Left ventricle myocardium inferior (tissue), 1 donor: ENCODE measurements around the gene QPCT. TPM values are rescaled to one million over a fixed set of nuclear protein-coding genes. Genes with fewer than 3 reads are reported as not detected.

Source experiments
- DNase-seq: peaks from one replicate; pipeline ENCODE4 v3.0.0-alpha.2; 2020
- H3K27ac ChIP-seq: fragments of 200-600 bp; replicated peaks from 2 replicates; pipeline ENCODE4 v1.8.0; 2021
- H3K27me3 ChIP-seq: fragments of 200-600 bp; 2 replicates; pipeline ENCODE4 v1.8.0; 2021; ENCODE audit warnings: low read depth
- H3K36me3 ChIP-seq: fragments of 200-600 bp; 2 replicates; pipeline ENCODE4 v1.8.0; 2021
- H3K4me1 ChIP-seq: fragments of 200-600 bp; 2 replicates; pipeline ENCODE4 v1.8.0; 2021
- H3K4me3 ChIP-seq: fragments of 200-600 bp; 2 replicates; pipeline ENCODE4 v1.8.0; 2021; ENCODE audit warnings: mild to moderate bottlenecking, moderate library complexity
- H3K9me3 ChIP-seq: fragments of 200-600 bp; replicated peaks from 2 replicates; pipeline ENCODE4 v1.8.0; 2021
- CTCF ChIP-seq: fragments of 200-600 bp; IDR thresholded peaks from 2 replicates; pipeline ENCODE4 v1.8.0; 2021; ENCODE audit warnings: antibody characterized with exemption, mild to moderate bottlenecking, borderline replicate concordance
- intact Hi-C: fragments of 100-400 bp; cut with micrococcal nuclease; formaldehyde crosslinking; loops from one replicate; pipeline ENCODE4 v1.11.0; 2022
- total RNA-seq: library from RNA; stranded (reverse); fragmentation: NEBNext Ultra II Directional; extraction: Animal tissue kit (Norgen Biotek cat#: 25700); gene quantifications from one replicate; pipeline ENCODE4 v1.2.1, GENCODE V29; 2021
- donor health status: DM: no; HTN: yes; CAD: no; lungs with severe emphysema.

QPCT gene
- total RNA-seq, 1 donor from 2014 or later = 2.0 TPM

GRCh38 chr2:37414470-37414949, 70.1 kb downstream of the QPCT start:
- H3K27me3 ChIP-seq = no peaks in the 10 kb centered on the region
- TF ChIP-seq CTCF = peak; percentile 84
- H3K4me1 ChIP-seq = peaks cover 10% of the 10 kb centered on the region
- peak overlapping the region; percentile 50 for H3K27ac ChIP-seq
- peak overlapping the region; percentile 24 for H3K4me3 ChIP-seq
- H3K36me3 ChIP-seq = no peaks in the 10 kb centered on the region
- no peaks in the 10 kb centered on the region for H3K9me3 ChIP-seq
- DNase-seq = no peak
- intact Hi-C loops = loop anchor here (5.0 kb wide), 1 partner anchor 463 kb away; no protein-coding TSS in a partner anchor

- intact Hi-C loops = loop anchor here (5.0 kb wide), 1 partner anchor 417 kb away; no protein-coding TSS in a partner anchor
- DNase-seq = no peak
- H3K27me3 ChIP-seq = no peaks in the 10 kb centered on the region
- H3K4me3 ChIP-seq = no peak overlapping the region
- TF ChIP-seq CTCF = no peak
- no peaks in the 10 kb centered on the region for H3K36me3 ChIP-seq
- peaks cover 10% of the 10 kb centered on the region for H3K4me1 ChIP-seq
- H3K27ac ChIP-seq = peak overlapping the region; percentile 50
- no peaks in the 10 kb centered on the region for H3K9me3 ChIP-seq
Measured at GRCh38 chr2:37415128-37415820, 70.8 kb downstream of the QPCT start.

GRCh38 chr2:37417321-37417720, 72.9 kb downstream of the QPCT start:
- Histone ChIP-seq H3K27me3 (no peaks in the 10 kb centered on the region), H3K27ac (no peak overlapping the region), H3K4me3 (no peak overlapping the region), H3K9me3 (no peaks in the 10 kb centered on the region), H3K4me1 (peaks cover 10% of the 10 kb centered on the region), H3K36me3 (no peaks in the 10 kb centered on the region)
- TF ChIP-seq CTCF = no peak
- DNase-seq = no peak
- intact Hi-C loops = loop anchor here (5.0 kb wide), 1 partner anchor 415 kb away; no protein-coding TSS in a partner anchor

GRCh38 chr2:37418956-37419355, 74.5 kb downstream of the QPCT start:
- Histone ChIP-seq H3K27ac (no peak overlapping the region), H3K9me3 (no peaks in the 10 kb centered on the region), H3K4me1 (peaks cover 10% of the 10 kb centered on the region), H3K4me3 (no peak overlapping the region), H3K36me3 (no peaks in the 10 kb centered on the region), H3K27me3 (no peaks in the 10 kb centered on the region)
- TF ChIP-seq CTCF = no peak
- intact Hi-C loops = loop anchor here (5.0 kb wide), 1 partner anchor 413 kb away; no protein-coding TSS in a partner anchor
- DNase-seq = no peak

GRCh38 chr2:37421686-37422085, 77.3 kb downstream of the QPCT start:
- no peak for DNase-seq
- Histone ChIP-seq H3K27me3 (no peaks in the 10 kb centered on the region), H3K36me3 (no peaks in the 10 kb centered on the region), H3K9me3 (no peaks in the 10 kb centered on the region), H3K4me1 (peaks cover 13% of the 10 kb centered on the region), H3K27ac (no peak overlapping the region), H3K4me3 (no peak overlapping the region)
- TF ChIP-seq CTCF = no peak
- intact Hi-C loops = no loop called here
